COLO829 (cell line): Measurements from ENCODE around the gene FUS.
"Not testable (repeated sequence)": the region's sequence is repeated elsewhere in the genome, so short reads cannot be mapped to it uniquely, and the experiment has no call there.

Experiments
- DNase-seq: peaks from one replicate; pipeline ENCODE4 v3.0.0; 2012; ENCODE audit warnings: low spot score

The FUS gene

DNA sequence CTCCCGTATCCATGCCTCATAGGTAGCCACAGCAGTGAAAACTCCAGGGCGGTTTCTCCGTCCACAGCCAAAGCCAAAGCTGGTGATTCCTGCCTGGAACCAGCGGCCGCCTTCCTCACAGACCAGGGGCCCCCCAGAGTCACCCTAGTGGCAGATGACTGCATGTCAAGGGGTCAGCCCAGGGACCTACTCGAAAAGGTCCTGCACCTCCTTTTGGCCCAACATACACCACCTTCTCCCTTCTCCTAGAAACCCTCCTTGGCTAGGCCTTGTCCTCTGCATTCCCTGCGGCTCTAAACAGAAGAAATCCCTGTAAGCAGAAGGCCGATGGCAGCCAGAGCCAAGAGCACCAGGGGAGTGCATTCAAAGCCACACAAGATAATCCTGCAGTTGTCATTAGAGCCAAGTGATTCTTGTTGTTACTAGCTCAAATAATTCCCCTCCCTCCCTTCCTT, 36.2 kb upstream of the FUS start:
- no peak for DNase-seq

DNA sequence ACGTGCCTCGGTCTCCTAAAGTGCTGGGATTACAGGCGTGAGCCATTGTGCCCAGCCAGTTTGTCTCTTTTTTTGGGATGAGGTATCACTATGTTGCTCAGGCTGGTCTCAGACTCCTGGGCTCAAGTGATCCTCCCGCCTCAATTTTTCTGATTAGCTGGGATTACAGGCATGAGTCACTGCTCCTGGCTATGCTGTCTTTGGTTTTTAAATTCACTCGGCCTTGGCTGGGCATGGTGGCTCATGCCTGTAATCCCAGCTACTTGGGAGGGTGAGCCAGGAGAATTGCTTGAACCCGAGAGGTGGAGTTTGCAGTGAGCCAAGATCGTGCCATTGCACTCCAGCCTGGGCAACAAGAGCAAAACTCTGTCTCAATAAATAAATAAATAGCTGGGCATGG, 35.5 kb upstream of the FUS start:
- DNase-seq: not testable (repeated sequence)

DNA sequence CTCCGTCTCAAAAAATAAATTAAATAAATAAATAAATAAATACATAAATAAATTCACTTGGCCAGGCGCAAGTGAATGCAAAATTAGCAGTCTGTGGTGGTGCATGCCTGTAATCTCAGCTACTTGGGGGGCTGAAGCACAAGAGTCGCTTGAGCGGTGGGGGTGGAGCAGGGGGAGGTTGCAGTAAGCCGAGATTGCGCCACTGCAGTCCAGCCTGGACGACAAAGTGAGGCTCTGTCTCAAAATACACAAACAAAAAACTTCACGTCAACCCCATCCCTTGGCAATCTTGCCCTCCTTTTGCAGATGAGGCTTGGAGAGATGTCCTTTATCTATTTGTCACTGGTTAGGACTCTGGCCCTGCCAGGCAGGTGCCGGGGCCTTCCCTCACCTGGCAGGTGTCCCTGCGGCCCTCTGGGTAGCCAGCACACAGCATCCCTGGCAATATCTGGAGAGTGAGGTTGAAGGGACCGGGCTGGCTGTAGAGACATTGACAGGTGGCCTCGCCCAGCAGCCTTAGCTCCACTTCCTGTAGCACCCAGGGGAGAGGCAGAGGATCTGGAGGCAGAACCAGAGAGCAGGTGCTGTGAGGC, 34.4 kb upstream of the FUS start:
- DNase-seq: no peak

DNA sequence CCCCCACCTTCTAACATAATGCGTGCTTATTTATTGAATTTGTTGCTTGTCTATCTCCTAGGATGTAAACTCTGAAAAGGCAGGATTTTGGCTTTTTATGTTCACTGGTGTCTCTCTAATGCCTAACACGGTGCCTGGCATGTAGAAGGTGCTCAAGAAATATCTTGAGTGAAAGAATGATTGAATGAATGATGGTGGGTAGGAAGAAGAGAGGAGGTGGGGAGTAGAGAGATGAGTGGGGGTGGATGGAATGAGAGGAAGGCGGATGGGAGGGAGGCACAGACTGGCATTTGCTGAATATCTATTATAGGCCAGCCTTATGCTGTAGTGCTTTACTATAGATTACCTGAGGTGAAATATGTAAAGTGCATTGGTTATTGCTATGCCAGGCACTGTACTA, 32.4 kb upstream of the FUS start:
- DNase-seq: no peak

DNA sequence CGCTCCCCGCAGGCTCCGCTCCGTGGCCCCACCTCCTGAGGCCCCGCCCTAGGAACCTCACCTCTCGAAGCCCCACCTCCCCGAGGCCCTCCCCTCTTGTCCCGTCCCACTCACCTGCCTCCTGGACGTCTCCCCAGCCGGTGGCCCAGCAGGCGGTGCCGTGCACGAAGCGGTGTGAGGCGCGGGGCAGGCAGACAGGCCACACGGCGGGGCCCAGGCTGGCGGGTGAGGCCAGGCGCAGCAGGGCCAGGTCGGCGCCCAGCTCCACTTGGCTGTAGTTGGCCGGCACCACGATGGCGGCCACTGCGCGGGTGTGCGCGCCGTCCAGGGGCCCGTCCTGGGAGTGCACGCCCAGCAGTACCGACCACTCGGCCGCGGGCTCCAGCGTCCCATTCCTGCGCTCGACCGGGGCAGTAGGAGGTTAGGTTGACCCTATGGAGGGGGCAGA, 31.6 kb upstream of the FUS start:
- no peak for DNase-seq

DNA sequence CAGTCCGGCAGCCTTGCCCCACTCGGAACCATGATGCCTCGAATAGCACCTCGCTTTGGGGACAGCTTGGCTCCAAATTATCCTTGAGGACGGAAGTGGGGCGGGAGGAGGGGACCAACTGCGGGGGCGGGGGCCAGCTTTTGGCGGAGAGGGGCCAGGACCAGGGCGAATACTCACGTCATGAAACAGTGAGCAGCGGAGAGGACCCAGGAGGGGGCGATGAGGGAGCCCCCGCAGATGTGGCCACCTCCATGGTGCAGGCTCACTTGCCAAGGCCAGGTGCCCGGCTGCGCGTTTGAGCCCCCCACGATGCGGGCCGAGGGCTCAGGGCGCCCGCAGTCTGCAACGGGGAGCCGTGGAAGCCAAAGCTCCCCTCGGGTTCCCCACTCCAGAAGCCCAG, 31.0 kb upstream of the FUS start:
- no peak for DNase-seq

DNA sequence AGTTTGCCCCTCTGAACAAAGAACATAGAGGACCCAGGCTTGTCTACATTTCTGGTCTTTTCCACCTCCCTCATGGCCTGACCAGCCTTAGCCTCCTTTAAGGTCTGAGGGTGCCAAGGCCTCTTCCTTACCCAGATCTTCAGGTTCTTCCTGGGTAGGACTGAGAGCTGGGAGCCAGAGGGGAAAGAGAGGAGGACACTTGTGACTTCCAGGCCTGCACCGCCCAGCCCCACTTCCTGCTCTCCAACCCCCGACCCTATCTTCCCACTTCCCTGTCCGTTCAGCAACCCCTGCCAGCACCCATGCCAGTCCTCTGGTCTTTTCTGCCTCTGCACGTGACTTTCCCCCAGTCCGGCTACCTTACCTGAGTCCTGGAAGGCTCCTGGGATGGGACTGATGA, 30.6 kb upstream of the FUS start:
- no peak for DNase-seq

DNA sequence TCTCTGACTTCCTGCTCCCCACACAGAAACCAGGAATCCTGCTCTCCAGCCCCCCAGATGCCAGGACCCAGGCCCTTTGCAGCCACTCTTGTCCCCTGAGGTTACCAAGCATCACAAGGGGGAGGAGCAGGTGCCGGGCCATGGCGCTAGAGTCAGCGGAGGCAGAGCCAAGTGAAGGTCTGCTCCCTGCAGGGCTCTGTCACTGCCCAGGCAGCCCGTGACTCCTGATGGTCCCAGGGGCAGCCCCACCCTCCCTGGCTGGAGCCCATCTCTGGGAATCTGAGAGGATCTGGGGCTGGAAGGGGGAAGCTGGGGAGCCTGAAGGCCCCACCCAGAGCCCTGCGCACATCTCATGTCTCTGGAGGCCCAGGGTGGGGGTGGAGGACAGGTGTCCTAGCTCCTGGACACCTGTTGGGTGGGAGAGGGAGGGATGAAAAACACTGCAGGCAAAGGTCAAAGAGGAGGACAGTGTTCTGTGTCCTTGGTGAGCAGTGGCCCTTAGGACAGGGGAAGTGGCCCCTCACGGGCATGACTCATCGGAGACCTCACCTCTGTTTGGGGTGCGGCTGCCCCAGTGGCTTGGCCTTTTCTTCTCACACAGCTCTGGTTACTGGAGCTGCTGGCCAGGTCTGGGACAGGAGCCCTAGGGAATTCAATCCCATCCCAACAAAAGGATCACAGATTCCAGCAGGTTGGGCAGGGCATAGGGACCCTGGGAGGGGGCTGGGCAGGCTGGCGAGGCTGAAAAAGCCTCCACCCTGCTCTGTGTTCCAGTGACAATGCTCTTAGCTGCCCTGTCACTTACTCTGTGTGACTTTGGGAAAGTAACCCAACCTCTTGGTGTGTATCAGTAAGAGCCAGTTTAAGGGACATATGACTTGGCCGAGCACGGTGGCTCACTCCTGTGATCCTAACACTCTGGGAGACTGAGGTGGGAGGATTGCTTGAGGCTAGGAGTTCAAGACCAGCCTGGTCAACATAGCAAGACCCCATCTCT, 29.7 kb upstream of the FUS start, which contains the start of gene PRSS36:
TSS of gene PRSS36 (minus strand) at position 173 of the 997 bp plus-strand sequence. CDS start at position 142, 31 bp downstream.
- DNase-seq: no peak

DNA sequence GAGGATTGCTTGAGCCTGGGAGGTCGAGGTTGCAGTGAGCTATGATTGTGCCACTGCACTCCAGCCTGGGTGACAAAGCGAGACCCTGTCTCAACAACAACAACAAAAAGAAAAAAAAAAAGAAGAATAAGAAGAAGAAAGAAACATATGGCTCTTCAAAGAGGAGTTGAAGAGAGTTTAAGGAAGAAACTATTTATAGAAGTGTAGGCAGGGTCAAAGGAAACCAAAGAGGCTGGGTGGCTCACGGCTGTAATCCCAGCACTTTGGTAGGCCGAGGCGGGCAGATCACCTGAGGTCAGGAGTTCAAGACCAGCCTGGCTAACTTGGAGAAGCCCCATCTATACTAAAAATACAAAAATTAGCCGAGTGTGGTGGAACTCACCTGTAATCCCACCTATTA, 29.0 kb upstream of the FUS start:
- DNase-seq: not testable (repeated sequence)

DNA sequence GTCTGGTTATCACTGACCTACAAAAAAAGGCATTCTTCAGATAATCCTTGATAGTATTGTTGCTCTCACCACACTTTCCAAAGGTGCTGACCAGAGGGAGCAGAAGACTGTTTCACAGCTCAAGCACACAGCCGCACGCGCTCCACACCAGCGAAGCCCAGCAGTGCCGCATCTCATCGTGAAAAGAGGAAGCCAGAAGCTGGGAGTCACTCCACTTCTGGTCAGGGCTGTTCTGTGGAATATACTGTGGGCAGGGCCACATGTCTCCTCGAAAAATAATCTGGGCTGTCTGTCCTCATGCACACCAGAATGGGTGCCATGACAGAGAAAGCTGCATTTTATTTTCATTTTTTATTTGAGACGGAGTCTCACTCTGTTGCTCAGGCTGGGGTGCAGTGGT, 22.8 kb upstream of the FUS start:
- no peak for DNase-seq

DNA sequence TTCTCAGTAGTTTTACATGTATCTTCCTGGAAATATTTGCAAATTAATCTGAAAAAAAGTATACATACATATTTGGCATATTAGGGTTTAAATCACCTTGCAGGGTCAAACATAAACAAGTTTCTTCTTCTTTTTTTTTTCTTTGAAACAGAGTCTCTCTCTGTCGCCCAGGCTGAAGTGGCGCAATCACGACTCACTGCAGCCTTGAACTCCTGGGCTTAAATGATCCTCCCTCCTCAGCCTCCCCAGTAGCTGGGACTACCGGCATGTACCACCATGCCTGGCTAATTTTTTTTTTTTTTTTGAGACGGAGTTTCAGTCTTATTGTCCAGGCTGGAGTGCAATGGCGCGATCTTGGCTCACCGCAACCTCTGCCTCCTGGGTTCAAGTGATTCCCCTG, 12.6 kb upstream of the FUS start:
- DNase-seq: no peak

DNA sequence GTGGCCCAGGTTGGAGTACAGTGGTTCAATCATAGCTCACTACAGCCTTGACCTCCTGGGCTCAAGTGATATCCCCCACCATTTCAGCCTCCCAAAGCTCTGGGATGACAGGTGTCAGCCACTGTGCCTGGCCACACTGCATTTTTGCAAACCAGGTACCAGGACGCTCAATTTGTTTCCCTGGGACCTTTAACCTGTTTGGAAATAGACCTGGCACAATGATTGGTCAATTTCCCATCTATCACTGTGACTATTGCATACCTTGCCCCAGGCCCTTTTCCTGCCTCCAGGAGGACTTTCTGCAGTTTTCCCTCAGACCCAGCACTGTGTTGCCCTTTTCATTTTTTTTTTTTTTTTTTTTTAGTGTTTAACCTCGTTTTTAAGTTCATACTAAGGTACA, 11.1 kb upstream of the FUS start:
- no peak for DNase-seq

DNA sequence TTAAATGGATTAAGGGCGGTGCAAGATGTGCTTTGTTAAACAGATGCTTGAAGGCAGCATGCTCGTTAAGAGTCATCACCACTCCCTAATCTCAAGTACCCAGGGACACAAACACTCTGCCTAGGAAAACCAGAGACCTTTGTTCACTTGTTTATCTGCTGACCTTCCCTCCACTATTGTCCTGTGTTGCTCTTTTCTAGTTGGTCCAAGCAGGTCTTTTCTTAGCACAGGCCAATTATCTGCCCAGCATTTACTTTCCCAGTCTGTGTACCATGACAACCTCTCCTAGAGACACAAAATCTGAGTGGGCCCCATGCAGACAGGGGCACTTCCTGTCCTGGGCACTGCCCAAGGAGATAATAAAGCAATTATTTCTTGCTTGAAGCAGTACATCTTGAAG, 9.9 kb upstream of the FUS start:
- peak; percentile 63 for DNase-seq

DNA sequence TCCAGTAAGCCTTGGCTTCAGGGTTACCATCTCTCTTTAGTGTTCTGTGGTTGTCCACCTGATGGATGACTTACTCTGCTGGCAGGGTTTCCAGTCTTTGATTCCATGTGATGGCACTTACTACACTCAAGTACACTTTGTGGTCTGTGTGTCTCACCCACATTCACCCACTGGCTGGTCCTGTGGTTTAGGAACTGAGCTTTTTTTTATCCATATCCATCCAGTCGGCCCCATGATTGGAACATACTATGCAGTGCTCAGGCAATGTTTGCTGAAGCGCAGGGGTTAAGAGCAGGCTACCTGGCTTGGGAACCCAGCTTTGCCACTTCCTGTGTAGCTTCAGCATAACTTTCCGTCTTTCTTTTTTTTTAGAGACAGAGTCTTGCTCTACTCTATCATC, 2.8 kb upstream of the FUS start:
- no peak for DNase-seq

DNA sequence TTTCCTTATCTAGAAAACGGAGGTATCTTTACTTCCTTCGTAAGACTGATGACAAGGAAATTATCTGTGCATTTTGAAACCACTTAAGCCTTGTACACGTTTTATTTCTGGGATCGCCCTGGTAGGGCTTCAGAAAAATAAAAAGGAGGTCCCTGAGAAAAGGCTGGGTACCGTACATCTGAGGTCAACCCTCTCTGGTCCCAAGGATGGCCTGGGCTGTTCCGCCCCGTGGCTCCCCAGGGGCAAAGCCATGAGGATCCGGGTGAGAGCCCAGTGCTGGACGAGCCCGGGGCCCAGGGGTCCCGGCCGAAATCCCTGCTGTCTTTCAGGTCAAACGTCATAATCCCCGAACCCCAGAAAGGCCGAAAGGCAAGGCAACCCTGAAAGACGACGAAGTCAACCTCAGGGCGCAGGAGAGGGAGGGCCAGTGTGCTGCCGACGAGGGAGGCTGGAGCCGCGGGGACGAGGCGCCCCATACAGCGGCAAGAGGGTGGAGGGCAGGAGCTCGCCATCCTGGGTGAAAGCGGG, 656 bp upstream of the FUS start:
- peak; percentile 34 for DNase-seq

DNA sequence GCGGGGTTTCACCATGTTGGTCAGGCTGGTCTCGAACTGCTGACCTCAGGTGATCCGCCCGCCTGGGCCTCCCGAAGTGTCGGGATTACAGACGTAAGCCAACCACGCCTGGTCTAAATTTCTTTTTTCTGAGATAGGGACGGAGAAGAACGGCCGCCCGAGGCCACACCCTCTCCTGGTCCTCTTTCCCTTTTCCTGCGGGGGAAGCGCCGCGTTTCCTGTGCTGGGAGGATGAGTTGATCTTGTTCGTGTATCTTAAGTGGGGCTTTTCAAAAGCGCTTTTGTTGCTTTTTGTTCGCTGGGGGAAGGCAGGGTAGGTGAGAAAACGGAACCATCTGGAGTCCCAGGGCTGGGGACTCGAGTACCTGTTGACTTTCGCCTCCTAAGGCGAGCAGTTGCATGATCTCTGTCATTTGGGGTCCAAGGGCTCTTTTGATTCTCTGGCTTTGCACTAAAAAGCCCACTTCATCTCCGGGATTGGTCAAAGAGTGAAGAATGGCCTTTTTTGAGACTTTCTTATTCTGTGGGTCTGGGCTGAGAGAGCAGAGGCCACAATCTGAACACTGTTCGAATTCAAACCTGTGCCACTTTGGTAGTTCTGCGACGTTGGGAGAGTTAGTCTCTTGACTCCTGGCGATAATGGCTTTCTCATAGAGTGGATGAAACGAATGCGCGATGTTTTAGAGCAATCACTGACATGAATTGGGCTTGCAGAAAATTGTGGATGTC, 1.3 kb downstream of the FUS start:
- DNase-seq: peak; percentile 44

DNA sequence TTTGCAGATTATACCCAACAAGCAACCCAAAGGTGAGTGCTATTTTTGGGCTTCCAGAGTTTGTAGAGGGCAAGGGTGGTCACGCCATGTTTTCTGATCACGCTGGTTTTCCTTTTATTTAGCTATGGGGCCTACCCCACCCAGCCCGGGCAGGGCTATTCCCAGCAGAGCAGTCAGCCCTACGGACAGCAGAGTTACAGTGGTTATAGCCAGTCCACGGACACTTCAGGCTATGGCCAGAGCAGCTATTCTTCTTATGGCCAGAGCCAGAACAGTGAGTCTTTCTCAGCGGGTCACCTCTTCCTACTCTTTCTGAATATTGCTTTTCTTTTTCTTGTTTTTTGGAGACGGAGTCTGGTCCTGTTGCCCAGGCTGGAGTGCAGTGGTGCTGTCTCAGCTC, 2.5 kb downstream of the FUS start:
- DNase-seq: no peak

DNA sequence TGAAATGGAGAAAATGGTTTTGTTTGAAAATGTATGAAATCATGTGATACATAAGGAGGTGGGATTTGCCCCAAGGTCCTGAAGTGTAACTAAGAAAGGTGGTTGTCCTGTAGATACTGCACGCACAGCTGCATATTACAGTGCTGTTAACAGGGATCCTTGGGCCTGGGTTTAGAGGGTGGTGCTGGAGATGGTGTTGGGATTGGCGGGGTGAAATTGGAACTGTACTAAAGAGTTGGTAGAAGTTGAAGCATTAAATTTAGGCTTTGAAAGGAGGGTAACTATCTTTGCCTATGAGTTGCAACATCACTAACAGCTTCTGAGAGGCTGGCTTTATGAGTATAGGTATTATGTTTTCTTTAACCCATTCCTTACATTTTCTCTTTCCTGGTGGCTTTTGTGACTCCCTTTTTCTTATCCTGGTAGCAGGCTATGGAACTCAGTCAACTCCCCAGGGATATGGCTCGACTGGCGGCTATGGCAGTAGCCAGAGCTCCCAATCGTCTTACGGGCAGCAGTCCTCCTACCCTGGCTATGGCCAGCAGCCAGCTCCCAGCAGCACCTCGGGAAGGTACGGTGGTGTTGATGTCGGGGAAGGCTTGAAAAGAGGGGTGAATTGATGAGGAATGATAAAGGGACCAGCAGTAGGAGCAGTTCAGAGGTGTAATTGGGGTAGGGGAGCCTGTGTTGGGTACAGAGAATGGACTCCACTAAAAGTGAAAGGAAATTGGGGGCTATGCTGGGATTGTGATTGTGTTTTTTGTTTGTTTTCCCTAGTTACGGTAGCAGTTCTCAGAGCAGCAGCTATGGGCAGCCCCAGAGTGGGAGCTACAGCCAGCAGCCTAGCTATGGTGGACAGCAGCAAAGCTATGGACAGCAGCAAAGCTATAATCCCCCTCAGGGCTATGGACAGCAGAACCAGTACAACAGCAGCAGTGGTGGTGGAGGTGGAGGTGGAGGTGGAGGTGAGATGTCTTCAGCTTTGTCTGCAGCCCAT, 3.8 kb downstream of the FUS start:
- no peak for DNase-seq

DNA sequence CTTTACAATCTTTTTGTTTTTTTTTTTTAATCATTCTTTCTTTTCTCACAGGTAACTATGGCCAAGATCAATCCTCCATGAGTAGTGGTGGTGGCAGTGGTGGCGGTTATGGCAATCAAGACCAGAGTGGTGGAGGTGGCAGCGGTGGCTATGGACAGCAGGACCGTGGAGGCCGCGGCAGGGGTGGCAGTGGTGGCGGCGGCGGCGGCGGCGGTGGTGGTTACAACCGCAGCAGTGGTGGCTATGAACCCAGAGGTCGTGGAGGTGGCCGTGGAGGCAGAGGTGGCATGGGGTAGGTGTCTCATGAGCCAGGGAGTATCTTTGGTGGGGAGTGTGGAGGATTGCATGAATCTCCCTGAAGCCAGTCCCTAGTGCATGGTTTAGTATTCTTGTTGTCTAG, 4.9 kb downstream of the FUS start:
- DNase-seq: no peak

DNA sequence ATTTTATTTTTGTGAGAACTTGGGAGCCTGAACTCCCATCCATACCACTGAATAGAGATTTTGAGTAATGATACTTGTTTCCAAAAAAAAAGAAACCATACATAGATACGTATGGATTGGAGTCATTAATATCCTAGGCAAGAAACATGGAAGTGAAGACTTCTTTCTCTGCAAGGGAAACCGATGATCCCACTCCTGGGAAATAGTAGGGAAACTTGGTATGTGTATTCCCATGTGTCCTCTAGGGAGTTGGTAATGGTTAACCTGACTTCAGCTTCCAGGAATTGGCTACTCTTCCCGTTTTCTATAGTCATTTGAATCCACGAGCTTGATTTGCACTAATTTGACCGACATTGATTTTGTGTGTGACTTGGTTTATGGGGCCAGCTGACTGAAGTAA, 5.4 kb downstream of the FUS start:
- no peak for DNase-seq

DNA sequence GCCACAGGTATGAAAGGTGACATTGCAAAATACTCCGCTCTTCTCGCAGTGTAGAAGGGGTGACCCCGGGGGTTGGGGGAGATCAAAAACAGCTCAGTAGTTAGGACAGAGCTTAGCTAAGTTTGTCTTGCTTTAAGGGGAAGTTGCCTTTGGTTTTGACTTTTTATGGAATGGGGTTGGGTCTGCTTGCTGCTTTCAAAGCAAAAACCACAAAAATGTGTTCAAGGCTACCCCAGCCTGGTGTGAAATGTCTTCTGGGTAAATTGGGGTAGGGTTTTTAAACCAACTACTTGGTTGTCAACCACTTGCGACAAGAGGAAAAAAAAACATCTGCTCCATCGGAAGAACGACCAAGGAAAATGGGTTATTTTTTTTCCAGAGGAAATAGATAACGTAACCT, 6.2 kb downstream of the FUS start:
- no peak for DNase-seq
